SU-DHL-6 (cell line): Measurements from ENCODE around the gene GSTM5.

Experiments
- EZH2phosphoT487 ChIP-seq: fragments of 200-600 bp; sonication (generic), shearing (Covaris generic); conservative IDR thresholded peaks from 2 replicates; pipeline ENCODE4 v1.6.1; 2018; ENCODE audit warnings: mild to moderate bottlenecking, antibody characterized with exemption, low read length, moderate library complexity, mixed read lengths
- TF ChIP-seq, protein P1 (sequence below): fragments of 200-600 bp; sonication (generic); IDR thresholded peaks from one replicate; pipeline ENCODE4 v1.5.1; 2017; ENCODE audit warnings: antibody characterized with exemption, mild to moderate bottlenecking, low read length, moderate library complexity; ENCODE audit not compliant: insufficient read depth, poor library complexity, severe bottlenecking

GRCh38 chr1:109726007-109726406, 14.0 kb downstream of the GSTM5 start:
- TF ChIP-seq, protein P1, sequence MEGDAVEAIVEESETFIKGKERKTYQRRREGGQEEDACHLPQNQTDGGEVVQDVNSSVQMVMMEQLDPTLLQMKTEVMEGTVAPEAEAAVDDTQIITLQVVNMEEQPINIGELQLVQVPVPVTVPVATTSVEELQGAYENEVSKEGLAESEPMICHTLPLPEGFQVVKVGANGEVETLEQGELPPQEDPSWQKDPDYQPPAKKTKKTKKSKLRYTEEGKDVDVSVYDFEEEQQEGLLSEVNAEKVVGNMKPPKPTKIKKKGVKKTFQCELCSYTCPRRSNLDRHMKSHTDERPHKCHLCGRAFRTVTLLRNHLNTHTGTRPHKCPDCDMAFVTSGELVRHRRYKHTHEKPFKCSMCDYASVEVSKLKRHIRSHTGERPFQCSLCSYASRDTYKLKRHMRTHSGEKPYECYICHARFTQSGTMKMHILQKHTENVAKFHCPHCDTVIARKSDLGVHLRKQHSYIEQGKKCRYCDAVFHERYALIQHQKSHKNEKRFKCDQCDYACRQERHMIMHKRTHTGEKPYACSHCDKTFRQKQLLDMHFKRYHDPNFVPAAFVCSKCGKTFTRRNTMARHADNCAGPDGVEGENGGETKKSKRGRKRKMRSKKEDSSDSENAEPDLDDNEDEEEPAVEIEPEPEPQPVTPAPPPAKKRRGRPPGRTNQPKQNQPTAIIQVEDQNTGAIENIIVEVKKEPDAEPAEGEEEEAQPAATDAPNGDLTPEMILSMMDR: no peak
- no peak for TF ChIP-seq EZH2phosphoT487
